GM21528 (cell line): ENCODE measurements around the gene GPNMB.
"Not testable (repeated sequence)": the region's sequence is repeated elsewhere in the genome, so short reads cannot be mapped to it uniquely, and the experiment has no call there.

Experiments
- ATAC-seq: cut with Tn5 transposase; IDR thresholded peaks from one replicate; pipeline ENCODE4 v1.9.1; 2021; ENCODE audit warnings: mild to moderate bottlenecking, moderate library complexity; ENCODE audit not compliant: unreplicated experiment, low FRiP score

GPNMB gene

GRCh38 chr7:23246555-23246954, at the start of gene GPNMB:
Gene GPNMB (plus strand): TSS chr7:23246775. CDS start chr7:23246858, 83 bp downstream.
- no peak for ATAC-seq

DNA sequence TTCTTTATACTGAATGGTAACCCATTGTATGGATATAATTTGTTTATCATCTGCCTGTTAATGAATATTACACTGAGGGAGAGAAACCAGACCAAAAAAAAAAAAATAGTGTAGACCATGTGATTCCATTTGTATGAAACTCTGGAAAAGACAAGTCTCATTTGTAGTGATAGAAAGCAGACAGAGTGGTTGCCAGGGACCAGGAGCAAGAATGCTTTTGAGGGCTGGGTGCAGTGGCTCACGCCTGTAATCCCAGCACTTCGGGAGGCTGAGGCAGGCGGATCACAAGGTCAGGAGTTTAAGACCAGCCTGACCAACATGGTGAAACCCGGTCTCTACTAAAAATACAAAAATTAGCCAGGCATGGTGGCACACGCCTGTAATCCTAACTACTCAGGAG, 48.8 kb upstream of the GPNMB start:
- ATAC-seq, result not testable (repeated sequence)

- no peak for ATAC-seq
These were observed 46.2 kb upstream of the GPNMB start for GRCh38 chr7:23200331-23200730.

- ATAC-seq, result no peak
These were observed 42.3 kb upstream of the GPNMB start for GRCh38 chr7:23204241-23204640.

GRCh38 chr7:23205577-23205908, 41.0 kb upstream of the GPNMB start:
- ATAC-seq, result no peak

DNA sequence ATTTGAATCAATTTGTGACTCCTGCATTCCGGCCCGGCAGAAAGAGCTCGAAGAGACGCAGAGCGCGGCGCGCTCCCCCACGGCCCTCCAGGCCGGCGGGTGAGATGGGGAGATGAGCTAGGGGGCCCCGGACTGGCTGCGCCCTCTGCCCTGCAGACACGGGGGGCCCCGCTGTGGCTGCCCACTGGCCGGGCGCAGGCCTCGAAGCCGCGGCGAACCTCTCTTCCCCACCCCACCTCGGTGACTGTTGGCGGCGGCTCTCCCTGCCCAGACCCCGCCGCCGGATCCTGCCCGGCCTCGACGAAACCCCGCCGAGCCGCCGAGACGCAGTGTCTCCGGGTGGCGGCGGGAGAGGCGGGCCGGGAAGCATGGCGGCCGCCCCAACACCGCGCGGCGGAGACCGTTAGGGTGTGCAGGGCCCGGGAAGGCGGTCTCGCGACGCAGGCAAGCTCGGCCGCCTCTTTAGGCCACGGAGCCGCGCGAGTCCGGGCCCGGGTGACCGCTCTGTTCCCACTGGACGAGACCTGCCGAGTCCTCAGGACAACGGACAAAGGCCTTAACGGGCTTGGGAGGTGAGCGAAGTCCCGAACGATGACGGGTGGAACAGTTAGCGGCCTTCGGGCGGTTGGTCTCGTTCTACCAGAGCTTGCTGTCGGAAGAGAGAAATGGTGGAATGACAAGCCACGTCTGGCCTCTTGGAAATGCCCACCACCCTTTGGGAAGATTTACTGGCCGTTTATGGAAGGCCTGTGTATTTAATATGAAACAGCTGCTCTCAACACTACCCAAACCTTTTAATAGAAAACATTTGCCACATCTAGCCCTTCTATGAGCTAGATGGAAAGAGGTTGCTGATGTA, 40.4 kb upstream of the GPNMB start:
- no peak for ATAC-seq

- no peak for ATAC-seq
These were observed 39.6 kb upstream of the GPNMB start for GRCh38 chr7:23207021-23207420.

DNA sequence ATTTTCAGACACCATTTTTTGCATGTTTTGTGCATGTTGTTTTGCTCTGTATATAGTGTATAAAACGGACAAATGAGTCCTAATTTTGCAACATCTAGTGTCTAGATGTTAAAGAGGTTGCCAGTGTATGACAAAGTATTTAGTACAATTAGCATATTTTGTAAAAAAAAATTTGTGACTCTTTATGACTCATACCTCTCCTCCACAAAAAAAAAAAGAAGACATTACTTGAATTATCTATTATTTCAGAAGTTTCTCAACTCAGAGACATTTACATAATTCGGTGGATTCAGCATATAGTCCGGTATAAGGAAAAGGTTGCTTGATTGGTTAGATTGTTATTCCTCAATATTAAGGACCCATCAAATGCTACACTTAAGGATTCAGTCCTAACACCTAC, 38.7 kb upstream of the GPNMB start:
- ATAC-seq, result no peak

DNA sequence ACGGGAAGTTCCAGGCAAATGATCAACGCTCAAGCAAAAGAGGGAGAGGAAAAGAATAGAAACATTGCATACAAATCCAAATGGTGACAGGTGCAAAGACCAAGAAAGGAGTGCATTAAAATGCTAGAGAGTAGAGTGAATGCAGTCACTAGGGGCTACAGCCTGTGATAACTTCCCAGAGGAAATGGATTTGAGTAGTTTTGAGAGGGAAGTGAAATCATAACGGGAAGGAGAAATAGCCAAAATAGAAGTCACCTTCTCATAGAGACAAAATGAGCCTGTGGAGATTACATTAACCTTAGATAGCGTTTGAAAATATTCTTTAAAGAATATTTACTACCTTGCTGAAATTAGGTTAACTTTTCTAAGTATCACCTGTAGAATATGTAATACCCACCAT, 38.3 kb upstream of the GPNMB start:
- ATAC-seq, result no peak

- ATAC-seq, result no peak
These were observed 36.1 kb upstream of the GPNMB start for GRCh38 chr7:23210506-23210905.

GRCh38 chr7:23211589-23211988, 35.0 kb upstream of the GPNMB start:
- no peak for ATAC-seq

DNA sequence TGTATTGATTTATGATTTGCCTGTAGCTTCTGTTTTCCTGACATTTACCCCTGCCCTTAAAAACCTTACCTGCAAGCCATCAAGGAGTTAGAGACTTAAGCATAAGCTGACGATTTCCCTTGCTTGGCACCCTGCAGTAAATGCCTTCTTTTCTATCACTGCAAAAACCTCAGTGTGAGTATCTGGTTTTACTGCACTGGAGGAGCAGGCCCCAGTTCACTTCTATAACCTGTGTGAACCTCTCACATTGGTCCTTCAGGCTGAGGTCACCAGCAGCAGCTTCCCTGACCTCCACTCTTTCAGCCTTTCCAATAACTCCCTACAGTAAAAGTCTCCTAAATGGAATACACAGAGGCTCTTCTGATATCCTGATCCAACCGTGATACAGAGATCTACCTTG, 34.2 kb upstream of the GPNMB start:
- no peak for ATAC-seq

DNA sequence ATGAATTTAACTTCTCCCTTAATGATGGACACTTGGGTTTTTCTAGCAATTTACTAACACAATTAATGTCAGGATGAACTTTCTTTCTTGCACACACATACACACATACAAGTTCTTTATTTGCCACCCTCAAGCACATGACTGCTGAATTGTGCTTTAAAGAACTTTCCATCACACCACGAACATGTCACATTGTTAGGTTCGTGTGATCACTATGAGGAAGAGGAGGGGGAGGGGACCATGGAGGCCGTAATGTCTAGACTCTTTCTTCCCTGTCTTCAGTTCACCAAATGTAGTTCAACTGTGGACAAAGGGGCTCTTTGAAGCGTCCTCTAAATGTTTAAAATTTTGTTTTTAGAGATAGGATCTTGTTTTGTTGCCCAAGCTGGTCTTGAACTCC, 33.7 kb upstream of the GPNMB start:
- no peak for ATAC-seq

GRCh38 chr7:23213755-23214154, 32.8 kb upstream of the GPNMB start:
- no peak for ATAC-seq

- no peak for ATAC-seq
These were observed 32.2 kb upstream of the GPNMB start for GRCh38 chr7:23214423-23214822.

GRCh38 chr7:23214938-23215337, 31.6 kb upstream of the GPNMB start:
- no peak for ATAC-seq

DNA sequence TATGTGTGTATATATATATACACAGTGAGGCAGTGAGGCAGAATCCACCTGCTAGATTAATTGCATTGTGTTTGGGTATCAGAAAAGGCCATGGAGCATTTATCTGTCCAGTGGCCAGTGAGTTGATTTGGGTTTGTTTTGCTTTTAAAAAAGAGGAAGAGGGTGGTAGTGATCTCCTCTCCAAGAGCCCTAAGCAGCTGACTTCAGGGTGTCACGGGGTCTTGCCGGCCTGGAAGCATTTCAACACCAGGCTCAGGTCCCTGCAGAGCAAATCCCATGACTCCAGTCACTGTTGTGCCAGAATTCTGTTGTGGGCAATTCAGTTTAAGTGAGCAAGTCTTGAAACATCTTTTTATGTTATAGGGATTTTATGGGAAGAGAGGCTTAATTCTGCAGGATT, 30.6 kb upstream of the GPNMB start:
- no peak for ATAC-seq

DNA sequence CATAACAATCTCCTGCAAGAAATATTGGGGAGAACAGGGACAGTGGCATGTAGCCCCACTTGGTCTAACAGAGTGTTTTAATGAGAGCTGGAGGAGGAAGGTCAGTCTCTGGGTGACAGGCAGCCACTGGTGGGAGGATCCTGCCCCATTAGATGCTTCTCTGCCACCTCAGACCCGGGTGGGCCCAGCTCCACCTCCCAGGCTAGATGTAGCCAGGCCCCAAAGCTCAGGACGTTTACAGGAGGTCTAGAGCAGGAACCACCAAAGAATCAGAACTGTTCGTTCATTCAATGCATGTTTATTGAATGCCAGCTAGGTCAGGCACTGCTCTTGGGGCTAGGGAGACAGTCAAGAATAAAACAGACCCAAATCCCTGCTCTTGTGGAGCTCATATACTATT, 28.4 kb upstream of the GPNMB start:
- no peak for ATAC-seq

- ATAC-seq, result no peak
These were observed 25.8 kb upstream of the GPNMB start for GRCh38 chr7:23220690-23221305.

DNA sequence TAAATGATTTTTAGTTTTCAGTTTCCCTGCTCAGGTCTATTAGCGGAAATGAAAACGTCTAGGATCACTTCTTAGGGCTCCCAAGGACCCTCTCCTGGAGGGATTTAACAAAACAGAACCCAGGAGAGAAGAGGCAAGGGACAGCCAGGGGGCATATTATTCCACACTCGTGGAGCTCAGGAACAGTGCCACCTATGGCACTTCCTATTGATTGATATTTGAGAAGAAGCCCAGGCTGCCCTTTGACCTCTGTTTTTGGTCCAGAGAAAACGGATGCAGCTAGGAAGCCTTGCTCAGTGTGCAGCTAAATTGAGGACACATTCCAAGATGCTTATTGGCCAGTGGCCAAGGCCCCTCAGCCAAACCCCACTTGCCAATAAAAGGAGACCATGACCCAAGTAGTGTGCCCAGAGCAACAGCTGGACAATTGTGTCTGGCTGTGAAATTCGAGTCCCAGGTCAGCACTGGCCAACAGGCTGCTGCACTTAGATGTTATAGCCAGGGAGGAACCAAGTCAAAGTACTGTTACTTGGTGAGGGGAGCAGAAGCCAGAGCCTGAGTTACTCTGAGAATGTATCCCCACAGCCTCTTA, 24.0 kb upstream of the GPNMB start:
- ATAC-seq, result no peak

- not testable (repeated sequence) for ATAC-seq
These were observed 22.2 kb upstream of the GPNMB start for GRCh38 chr7:23224364-23224763.
